Measurements from ENCODE around the gene RAB3B.
A peak's percentile ranks its signal among the peaks of the same experiment; 100 is the strongest.
"Not testable (repeated sequence)": the region's sequence is repeated elsewhere in the genome, so short reads cannot be mapped to it uniquely, and the experiment has no call there.

Gene RAB3B

GRCh38 chr1:51988254-51988653 is 2.2 kb downstream of the RAB3B start:
- DNase-seq (ENCODE audit: low read depth), result no peak

- DNase-seq (ENCODE audit: low read depth), result no peak
Measured at GRCh38 chr1:51986718-51987117, 3.8 kb downstream of the RAB3B start.

- no peak for DNase-seq (ENCODE audit: low read depth)
Measured at GRCh38 chr1:51982161-51982560, 8.3 kb downstream of the RAB3B start.

- no peak for DNase-seq (ENCODE audit: low read depth)
Measured at GRCh38 chr1:51981555-51981954, 8.9 kb downstream of the RAB3B start.

GRCh38 chr1:51978099-51978498 is 12.4 kb downstream of the RAB3B start:
- DNase-seq (ENCODE audit: low read depth), result no peak

- DNase-seq (ENCODE audit: low read depth), result no peak
Measured at GRCh38 chr1:51976846-51977602, 13.5 kb downstream of the RAB3B start.

GRCh38 chr1:51973587-51974474 is 16.7 kb downstream of the RAB3B start:
- no peak for DNase-seq (ENCODE audit: low read depth)

GRCh38 chr1:51969038-51969705 is 21.3 kb downstream of the RAB3B start:
- DNase-seq (ENCODE audit: low read depth), result peak; percentile 97

- DNase-seq (ENCODE audit: low read depth), result no peak
Measured at GRCh38 chr1:51968632-51969031, 21.9 kb downstream of the RAB3B start.

- DNase-seq (ENCODE audit: low read depth), result not testable (repeated sequence)
Measured at GRCh38 chr1:51967213-51967791, 23.2 kb downstream of the RAB3B start.

GRCh38 chr1:51966559-51966958 is 23.9 kb downstream of the RAB3B start:
- DNase-seq (ENCODE audit: low read depth), result no peak

GRCh38 chr1:51964309-51964696 is 26.2 kb downstream of the RAB3B start:
- no peak for DNase-seq (ENCODE audit: low read depth)

GRCh38 chr1:51963592-51964308 is 26.8 kb downstream of the RAB3B start:
- DNase-seq (ENCODE audit: low read depth), result no peak

- DNase-seq (ENCODE audit: low read depth), result no peak
Measured at GRCh38 chr1:51962486-51963356, 27.8 kb downstream of the RAB3B start.

- no peak for DNase-seq (ENCODE audit: low read depth)
Measured at GRCh38 chr1:51961954-51962353, 28.5 kb downstream of the RAB3B start.

- DNase-seq (ENCODE audit: low read depth), result no peak
Measured at GRCh38 chr1:51961231-51961630, 29.3 kb downstream of the RAB3B start.

GRCh38 chr1:51960262-51960661 is 30.2 kb downstream of the RAB3B start:
- DNase-seq (ENCODE audit: low read depth), result no peak

GRCh38 chr1:51958824-51959223 is 31.7 kb downstream of the RAB3B start:
- DNase-seq (ENCODE audit: low read depth), result no peak

- DNase-seq (ENCODE audit: low read depth), result no peak
Measured at GRCh38 chr1:51957618-51958017, 32.9 kb downstream of the RAB3B start.
